WI38 (cell line): ENCODE results near the gene RFC1.
A peak's percentile ranks its signal among the peaks of the same experiment; 100 is the strongest.
"Not testable (repeated sequence)": the region's sequence is repeated elsewhere in the genome, so short reads cannot be mapped to it uniquely, and the experiment has no call there.

Source experiments
- H3K4me3 ChIP-seq: 2 replicates; pipeline ENCODE4 v1.5.1; 2011; ENCODE audit warnings: low read depth, mild to moderate bottlenecking, control low read depth, low read length
- TF ChIP-seq, protein P1 (sequence below): IDR thresholded peaks from 2 replicates; pipeline ENCODE4 v1.5.1; 2012; ENCODE audit warnings: low read depth, mild to moderate bottlenecking, control low read depth, low read length

RFC1 gene

DNA sequence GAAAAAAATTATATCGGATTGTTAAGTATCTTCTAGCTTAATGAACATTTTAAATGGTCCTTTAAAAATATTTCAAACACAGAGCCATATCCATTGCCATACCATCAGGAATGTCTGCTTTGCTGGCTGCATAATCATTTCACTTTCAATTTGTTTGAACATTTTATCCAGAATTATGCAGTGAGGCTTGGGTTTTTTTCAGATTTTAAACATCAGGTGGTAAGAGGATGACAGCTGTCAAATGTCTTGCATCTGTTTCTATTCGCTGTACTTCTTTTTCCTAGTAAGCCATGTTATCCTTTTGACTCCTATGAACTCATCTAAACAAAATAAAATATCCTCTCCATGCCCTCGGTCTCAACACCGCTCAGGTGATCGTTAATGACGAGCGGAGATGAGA, 802 bp downstream of the RFC1 start:
- H3K4me3 ChIP-seq, result peak overlapping the region; percentile 85
- TF ChIP-seq, protein P1, sequence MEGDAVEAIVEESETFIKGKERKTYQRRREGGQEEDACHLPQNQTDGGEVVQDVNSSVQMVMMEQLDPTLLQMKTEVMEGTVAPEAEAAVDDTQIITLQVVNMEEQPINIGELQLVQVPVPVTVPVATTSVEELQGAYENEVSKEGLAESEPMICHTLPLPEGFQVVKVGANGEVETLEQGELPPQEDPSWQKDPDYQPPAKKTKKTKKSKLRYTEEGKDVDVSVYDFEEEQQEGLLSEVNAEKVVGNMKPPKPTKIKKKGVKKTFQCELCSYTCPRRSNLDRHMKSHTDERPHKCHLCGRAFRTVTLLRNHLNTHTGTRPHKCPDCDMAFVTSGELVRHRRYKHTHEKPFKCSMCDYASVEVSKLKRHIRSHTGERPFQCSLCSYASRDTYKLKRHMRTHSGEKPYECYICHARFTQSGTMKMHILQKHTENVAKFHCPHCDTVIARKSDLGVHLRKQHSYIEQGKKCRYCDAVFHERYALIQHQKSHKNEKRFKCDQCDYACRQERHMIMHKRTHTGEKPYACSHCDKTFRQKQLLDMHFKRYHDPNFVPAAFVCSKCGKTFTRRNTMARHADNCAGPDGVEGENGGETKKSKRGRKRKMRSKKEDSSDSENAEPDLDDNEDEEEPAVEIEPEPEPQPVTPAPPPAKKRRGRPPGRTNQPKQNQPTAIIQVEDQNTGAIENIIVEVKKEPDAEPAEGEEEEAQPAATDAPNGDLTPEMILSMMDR, result no peak

DNA sequence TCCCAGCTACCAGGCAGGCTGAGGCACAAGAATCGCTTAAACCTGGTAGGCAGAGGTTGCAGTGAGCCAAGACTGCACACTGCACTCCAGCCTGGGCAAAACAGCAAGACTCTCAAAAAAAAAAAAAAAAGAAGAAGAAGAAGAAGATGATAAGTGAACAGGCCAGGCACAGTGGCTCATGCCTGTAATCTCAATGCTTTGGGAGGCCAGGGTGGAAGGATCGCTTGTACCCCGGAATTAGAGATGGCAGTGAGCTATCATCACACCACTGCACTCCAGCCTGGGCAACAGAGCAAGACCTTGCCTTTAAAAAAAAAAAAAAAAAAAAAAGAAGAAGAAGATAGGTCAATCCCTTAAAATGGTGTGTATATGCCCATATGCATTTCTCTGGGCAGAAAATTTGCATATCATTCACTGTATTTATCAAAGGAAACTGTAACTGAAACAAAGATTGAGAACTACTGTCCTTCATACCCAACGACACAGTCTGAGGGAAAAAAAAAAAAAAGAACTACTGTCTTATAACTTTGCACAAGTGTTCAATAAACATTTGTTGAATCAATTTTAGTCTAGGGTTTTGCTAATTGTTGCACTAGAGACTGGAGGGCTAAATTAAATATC, 2.3 kb downstream of the RFC1 start:
- TF ChIP-seq, protein P1, result no peak
- H3K4me3 ChIP-seq, result no peak overlapping the region

DNA sequence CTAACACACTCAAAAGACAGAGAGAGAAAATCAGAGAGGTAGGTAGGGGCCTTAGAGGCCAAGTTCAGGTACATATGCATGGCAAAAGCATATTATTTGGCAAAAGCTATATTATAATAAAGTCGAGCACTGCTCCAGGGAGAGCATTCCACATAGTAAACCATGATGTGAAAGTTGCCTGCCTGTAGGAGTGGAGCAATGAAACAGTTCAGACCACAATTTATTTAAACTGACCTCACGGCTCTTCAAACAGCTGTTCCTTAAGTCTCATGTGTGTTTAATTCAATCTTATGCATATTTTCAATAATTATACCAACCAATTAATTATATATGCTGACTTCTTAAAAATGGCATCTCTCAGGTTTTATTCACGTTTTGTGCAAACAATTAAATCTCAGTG, 3.3 kb downstream of the RFC1 start:
- H3K4me3 ChIP-seq, result no peak overlapping the region
- TF ChIP-seq, protein P1, result no peak

DNA sequence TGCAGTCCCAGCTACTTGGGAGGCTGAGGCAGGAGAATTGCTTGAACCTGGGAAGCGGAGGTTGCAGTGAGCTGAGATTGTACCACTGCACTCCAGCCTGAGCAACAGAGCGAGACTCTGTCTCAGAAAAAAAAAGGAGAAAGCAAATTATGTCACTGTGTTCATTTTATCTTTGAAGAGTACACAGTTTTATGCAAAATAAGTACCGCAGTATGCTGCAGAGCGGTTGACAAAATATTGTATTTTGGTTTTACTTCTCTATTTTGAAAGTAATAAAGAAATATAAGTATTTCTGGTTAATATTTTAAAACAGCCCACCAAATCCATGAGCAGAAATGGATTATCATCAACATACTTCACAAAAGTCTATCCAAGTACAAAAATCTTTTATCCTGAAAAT, 5.6 kb downstream of the RFC1 start:
- not testable (repeated sequence) for H3K4me3 ChIP-seq

DNA sequence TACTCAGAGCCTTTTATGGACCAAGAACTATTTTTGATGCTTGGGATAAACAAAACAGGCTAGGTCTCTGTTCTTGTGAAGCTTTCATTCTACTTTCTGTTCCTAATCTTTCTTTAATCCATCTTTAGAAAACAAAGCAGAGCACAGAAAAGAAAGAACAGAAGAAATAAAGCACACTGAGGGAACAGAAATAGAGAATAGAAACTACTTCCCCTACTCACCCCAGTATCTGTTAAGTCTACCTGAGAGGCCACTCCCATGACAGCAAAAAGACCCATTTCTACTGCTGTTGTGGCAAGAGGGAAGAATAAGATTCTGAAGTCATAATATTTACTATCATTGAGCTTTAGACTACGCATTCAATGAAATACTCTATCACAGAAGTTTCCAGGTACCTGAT, 9.2 kb downstream of the RFC1 start:
- no peak overlapping the region for H3K4me3 ChIP-seq
- TF ChIP-seq, protein P1, result no peak

DNA sequence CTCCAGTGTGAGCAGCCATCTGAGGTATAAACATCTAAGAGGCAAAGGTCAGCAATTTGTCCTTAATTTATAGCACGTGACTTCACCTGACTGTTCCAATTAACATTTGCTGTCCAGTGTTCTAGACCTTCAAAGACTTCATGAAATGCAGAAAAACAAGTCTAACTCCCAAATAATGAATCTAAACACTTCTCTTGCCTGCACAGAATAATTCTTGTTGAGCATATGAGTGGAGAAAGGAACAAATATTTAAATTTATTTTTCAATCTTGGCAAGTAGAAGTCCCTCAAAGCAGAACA, 12.0 kb downstream of the RFC1 start:
- H3K4me3 ChIP-seq, result peak overlapping the region; percentile 29
- TF ChIP-seq, protein P1, result no peak

DNA sequence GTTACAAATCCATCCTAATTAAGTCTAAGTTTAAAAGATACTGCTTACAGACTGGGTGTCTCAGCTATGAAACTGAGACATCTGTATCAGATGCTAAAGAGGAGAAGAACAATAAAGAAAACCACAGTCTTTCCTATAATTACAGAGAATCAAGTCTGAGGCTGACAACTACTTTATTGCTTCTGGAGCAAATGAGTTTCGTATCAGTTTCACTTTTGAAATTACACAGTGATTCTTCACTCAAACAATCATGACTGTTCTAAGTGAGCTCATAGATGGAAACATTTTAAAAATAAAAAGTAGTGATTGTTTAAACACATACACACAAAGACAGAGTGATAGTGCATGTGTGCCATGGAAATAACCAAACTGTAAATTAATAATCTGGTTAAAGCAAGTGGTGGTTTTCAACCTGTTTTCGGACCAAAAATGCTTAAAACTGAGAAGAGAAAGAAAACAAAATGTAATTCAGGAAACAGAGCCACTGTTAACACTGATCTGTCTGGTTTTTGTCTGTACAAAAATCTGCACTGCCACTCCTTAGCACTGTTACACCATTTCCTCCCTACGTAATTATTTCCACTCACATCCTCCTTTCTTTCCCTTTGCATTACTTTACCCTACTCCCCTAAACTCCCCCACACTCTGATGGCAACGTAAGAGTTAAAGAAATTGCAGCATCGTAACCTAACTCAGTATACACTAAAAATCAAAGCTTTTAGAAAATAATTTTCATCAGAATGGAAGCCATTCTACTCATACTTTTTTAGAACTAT, 12.5 kb downstream of the RFC1 start:
- H3K4me3 ChIP-seq, result peak overlapping the region; percentile 29
- TF ChIP-seq, protein P1, result no peak

DNA sequence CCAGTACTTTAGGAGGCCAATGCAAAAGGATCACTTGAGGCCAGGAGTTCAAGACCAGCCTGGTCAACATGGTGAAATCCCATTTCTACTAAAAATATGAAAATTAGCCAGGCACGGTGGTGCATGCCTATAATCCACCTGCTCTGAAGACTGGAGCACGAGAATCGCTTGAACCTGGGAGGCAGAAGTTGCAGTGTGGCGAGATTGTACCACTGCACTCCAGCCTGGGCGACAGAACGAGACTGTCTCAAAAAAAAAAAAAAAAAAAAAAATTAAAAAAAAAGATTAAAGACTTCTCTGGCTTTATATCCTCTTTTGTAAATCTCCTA, 13.0 kb downstream of the RFC1 start:
- H3K4me3 ChIP-seq, result peak overlapping the region; percentile 29
